ENCODE data around the gene RNF213. TPM values are rescaled to one million over a fixed set of nuclear protein-coding genes. Genes with fewer than 3 reads are reported as not detected.

The RNF213 gene
- total and polyA plus RNA-seq, 10 of the 15 experiments (the other 5 are each of a cell fraction or from before 2014, with no cell fraction given): 18.6 to 145 (median 65.8) TPM

GRCh38 chr17:80237386-80237785 is 23.3 kb upstream of the RNF213 start:
- RAD21 ChIA-PET (ENCODE audit: unreplicated experiment): interaction anchor here (1.0 kb wide), 1 partner anchor 42 kb away, joined by 3 read pairs; no protein-coding TSS in a partner anchor
- BruUV-seq (replicated peaks): no TSS peak
- WGBS (ENCODE audit: insufficient coverage, insufficient replicate concordance, low lambda C conversion rate, missing lambda C conversion rate): 76% methylated on average over 10 of the region's 10 CpGs

More at GRCh38 chr17:80237386-80237785, 23.3 kb upstream of the RNF213 start:
- ChIA-PET CTCF (no interaction called here), POLR2A (no interaction called here), SMC1A (ENCODE audit: uncharacterized antibody, unreplicated experiment) (no interaction called here)
- Histone ChIP-seq H3K9ac (ENCODE audit: control insufficient read depth, insufficient read depth, low read length) (no peak overlapping the region), H3K9me3 (replicated peaks; ENCODE audit: control insufficient read depth, insufficient read depth, low read length) (peaks cover 7% of the 10 kb centered on the region; the same call in 2 of the 3 replicates), H3K4me2 (ENCODE audit: control insufficient read depth, insufficient read depth) (no peak overlapping the region), H3K4me3 (no peak overlapping the region), H3K27me3 (replicated peaks in 1 of 2; ENCODE audit: control insufficient read depth in 2 of 2, insufficient read depth in 2 of 2, low read length in 1 of 2) (no peaks in the 10 kb centered on the region), H4K20me1 (ENCODE audit: control insufficient read depth, insufficient read depth) (no peaks in the 10 kb centered on the region), H3K4me1 (ENCODE audit: control insufficient read depth, insufficient read depth, low read length) (no peaks in the 10 kb centered on the region), H2AFZ (ENCODE audit: control insufficient read depth, low read depth, low read length) (no peak overlapping the region), H3K27ac (ENCODE audit: control insufficient read depth, insufficient read depth) (no peak overlapping the region), H3K79me2 (ENCODE audit: control insufficient read depth, insufficient read depth, low read length) (no peaks in the 10 kb centered on the region), H3K36me3 (ENCODE audit: control insufficient read depth in 2 of 2, insufficient read depth in 2 of 2, low read length in 1 of 2) (no peaks in the 10 kb centered on the region)
- intact Hi-C loops (cut with micrococcal nuclease; ENCODE audit: unreplicated experiment): no loop called here
- FAIRE-seq (no peak), ATAC-seq (no peak), DNase-seq (ENCODE audit: low read depth, low spot score) (no peak)
- TF ChIP-seq PAX8 (IDR thresholded peaks at IDR 0.05) (no peak), CHD2 (IDR thresholded peaks at IDR 0.05; ENCODE audit: borderline replicate concordance, low read depth, low read length) (no peak), EGR1 (IDR thresholded peaks at IDR 0.05; ENCODE audit: borderline replicate concordance in 1 of 2, low read depth in 2 of 2, low read length in 2 of 2) (no peak), POLR2AphosphoS5 (IDR thresholded peaks at IDR 0.05; ENCODE audit: low read length) (no peak), TCF12 (IDR thresholded peaks at IDR 0.05; ENCODE audit: low read depth, low read length) (no peak), TARDBP (IDR thresholded peaks at IDR 0.05; ENCODE audit: borderline replicate concordance) (no peak), NFYA (IDR thresholded peaks at IDR 0.05; ENCODE audit: borderline replicate concordance, low read depth, low read length) (no peak), SREBF2 (IDR thresholded peaks at IDR 0.05; ENCODE audit: low read length) (no peak), MAX (IDR thresholded peaks at IDR 0.05; ENCODE audit: low read depth, low read length) (no peak), NBN (IDR thresholded peaks at IDR 0.05) (no peak), KAT2A (conservative IDR thresholded peaks at IDR 0.05; ENCODE audit: control insufficient read depth, low read depth, low read length) (no peak), IRF3 (IDR thresholded peaks at IDR 0.05) (no peak), NR2F1 (conservative IDR thresholded peaks at IDR 0.05) (no peak), HCFC1 (IDR thresholded peaks at IDR 0.05; ENCODE audit: low read length) (no peak), CEBPB (IDR thresholded peaks at IDR 0.05; ENCODE audit: borderline replicate concordance in 1 of 2, low read depth in 2 of 2, low read length in 2 of 2) (no peak), SKIL (IDR thresholded peaks at IDR 0.05; ENCODE audit: low read depth, poor library complexity, severe bottlenecking) (no peak)
- TF ChIP-seq, protein P1, sequence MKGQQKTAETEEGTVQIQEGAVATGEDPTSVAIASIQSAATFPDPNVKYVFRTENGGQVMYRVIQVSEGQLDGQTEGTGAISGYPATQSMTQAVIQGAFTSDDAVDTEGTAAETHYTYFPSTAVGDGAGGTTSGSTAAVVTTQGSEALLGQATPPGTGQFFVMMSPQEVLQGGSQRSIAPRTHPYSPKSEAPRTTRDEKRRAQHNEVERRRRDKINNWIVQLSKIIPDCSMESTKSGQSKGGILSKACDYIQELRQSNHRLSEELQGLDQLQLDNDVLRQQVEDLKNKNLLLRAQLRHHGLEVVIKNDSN (IDR thresholded peaks at IDR 0.05; ENCODE audit: borderline replicate concordance, extremely low read length, insufficient read depth, low read depth, low read length): no peak
- in situ Hi-C loops (cut with MboI): no loop called here

Measured in GM12878 (cell line).